Measurements from ENCODE around the gene KRT36.

- TF ChIP-seq CTCF (optimal IDR thresholded peaks at IDR 0.05 in 1 of 3, IDR thresholded peaks at IDR 0.05 in 1 of 3, conservative IDR thresholded peaks at IDR 0.05 in 1 of 3; ENCODE audit: extremely low read depth in 1 of 3, insufficient read depth in 2 of 3, low read length in 3 of 3) (no peak), EZH2 (IDR thresholded peaks at IDR 0.05; ENCODE audit: low read length) (no peak)
Observed at GRCh38 chr17:41440531-41441033, 49.1 kb downstream of the KRT36 start, which contains the start of gene KRT38.
